A549 treated with ZK216348 at 1 μM for 4 hours (cell line): ENCODE data around the gene SRY. TPM values are rescaled to one million over a fixed set of nuclear protein-coding genes. Genes with fewer than 3 reads are reported as not detected.

Experiments
- total RNA-seq: library from RNA; stranded (reverse); fragments of 200-300 nt; extraction: Qiagen RNA extraction; gene quantifications from 5 replicates; pipeline ENCODE4 v1.2.3, GENCODE V29; 2022; ENCODE audit warnings: low read depth

The SRY gene
- total RNA-seq, result not detected in 5 replicates

GRCh38 chrY:2787600-2787999 is at the start of gene SRY:
TSS of gene SRY (minus strand) at chrY:2787682. CDS start at chrY:2787603, 79 bp downstream.

Other genes with a start within 250 kb of the SRY start
- gene RPS4Y1, start 53.9 kb upstream of the SRY start, total RNA-seq, result 274 to 302 TPM (median 295 TPM) in 5 replicates
- 2.5 to 5.5 TPM (median 4.8 TPM) in 5 replicates for gene ZFY, start 147.7 kb upstream of the SRY start, total RNA-seq